Central memory CD8-positive, alpha-beta T cell (primary cell): Measurements from ENCODE around the gene TMBIM1.
A peak's percentile ranks its signal among the peaks of the same experiment; 100 is the strongest.

Experiments
- ATAC-seq: fragments of 150-1000 bp; cut with Tn5 transposase; replicated peaks from 2 replicates; pipeline ENCODE4 v1.10.0; 2022; ENCODE audit warnings: mild to moderate bottlenecking, moderate FRiP score, moderate number of reproducible peaks; ENCODE audit not compliant: poor library complexity, severe bottlenecking; ENCODE audit errors: extremely low read depth
- DNase-seq, 2 donors: peaks; one replicate each; pipeline ENCODE4 v3.0.0; 2021; ENCODE audit warnings: low spot score in 2 of 2
- H3K27ac Mint-ChIP-seq: one replicate; pipeline ENCODE4 v1.8.0; 2022; ENCODE audit warnings: low read depth, mild to moderate bottlenecking, moderate library complexity, mixed read lengths
- H3K27me3 Mint-ChIP-seq: one replicate; pipeline ENCODE4 v1.8.0; 2022; ENCODE audit warnings: mixed read lengths
- H3K36me3 Mint-ChIP-seq: one replicate; pipeline ENCODE4 v1.8.0; 2022; ENCODE audit warnings: mild to moderate bottlenecking, moderate library complexity, mixed read lengths; ENCODE audit not compliant: insufficient read depth
- H3K4me1 Mint-ChIP-seq: one replicate; pipeline ENCODE4 v1.8.0; 2022; ENCODE audit warnings: mixed read lengths
- H3K4me3 Mint-ChIP-seq: one replicate; pipeline ENCODE4 v1.8.0; 2022; ENCODE audit warnings: mild to moderate bottlenecking, moderate library complexity, mixed read lengths
- H3K9me3 Mint-ChIP-seq: one replicate; pipeline ENCODE4 v1.8.0; 2022; ENCODE audit warnings: mixed read lengths

Gene TMBIM1

DNA sequence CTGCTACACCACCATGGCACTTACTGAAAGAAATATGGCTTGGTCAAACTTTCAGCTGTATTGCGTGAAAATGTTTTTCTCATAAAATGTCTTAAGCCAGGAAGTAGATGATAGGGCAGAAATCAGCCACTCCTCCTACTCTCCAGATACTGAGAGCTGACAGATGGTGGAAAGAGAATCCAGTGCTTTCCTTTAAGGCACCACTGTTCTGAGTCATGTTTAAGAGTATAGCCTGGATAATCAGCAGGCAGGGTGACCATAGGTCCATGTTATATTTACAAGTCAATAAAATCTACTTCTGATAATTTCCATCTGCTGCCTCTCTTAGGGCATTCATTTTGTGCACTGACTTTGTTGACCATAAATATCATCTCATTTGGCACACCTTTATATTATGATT is 53.4 kb downstream of the TMBIM1 start:
- Mint-ChIP-seq H3K36me3 (peaks cover 93% of the 10 kb centered on the region), H3K27ac (no peak overlapping the region), H3K4me1 (peaks cover 20% of the 10 kb centered on the region), H3K4me3 (no peak overlapping the region), H3K9me3 (no peaks in the 10 kb centered on the region), H3K27me3 (no peaks in the 10 kb centered on the region)
- ATAC-seq: no peak
- DNase-seq: no peak

DNA sequence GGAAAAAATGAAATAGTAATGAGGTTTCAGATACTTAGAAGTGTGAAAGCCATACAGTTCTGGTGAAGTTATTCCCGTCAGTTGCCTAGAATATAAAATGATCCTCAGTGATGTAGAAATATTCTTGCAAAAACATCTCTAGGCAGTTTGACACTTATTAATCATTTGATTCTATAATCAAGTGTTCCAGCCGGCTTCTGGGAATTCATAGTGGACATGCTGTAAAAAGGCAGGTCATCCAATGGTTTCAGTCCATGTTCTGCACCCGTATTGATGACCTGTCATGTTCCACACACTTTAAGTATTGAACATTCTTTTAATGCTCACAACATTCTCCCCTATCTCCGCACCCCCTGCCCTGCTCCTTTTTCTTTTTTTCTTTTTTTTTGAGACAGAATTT is 55.5 kb downstream of the TMBIM1 start:
- Mint-ChIP-seq H3K4me3 (no peak overlapping the region), H3K4me1 (peaks cover 24% of the 10 kb centered on the region), H3K36me3 (peaks cover 95% of the 10 kb centered on the region), H3K27ac (no peak overlapping the region), H3K27me3 (no peaks in the 10 kb centered on the region), H3K9me3 (no peaks in the 10 kb centered on the region)
- no peak for ATAC-seq
- no peak for DNase-seq

DNA sequence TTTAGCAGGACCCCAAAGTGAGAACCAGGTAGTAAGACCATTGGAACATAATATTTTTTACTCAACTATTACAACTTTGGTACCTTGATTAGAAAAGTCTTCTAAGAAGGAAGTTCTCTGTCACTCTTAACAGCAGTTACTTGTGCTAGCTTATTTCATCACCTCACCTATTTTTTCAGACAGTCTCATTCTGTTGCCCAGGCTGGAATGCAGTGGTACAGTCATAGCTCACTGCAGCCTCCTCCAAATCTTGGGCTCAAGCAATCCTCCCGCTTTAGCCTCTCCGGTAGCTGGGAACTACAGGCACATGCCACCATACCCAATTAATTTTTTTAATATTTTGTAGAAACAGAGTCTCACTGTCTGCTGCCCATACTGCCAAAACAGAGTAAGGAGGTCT is 57.3 kb downstream of the TMBIM1 start:
- H3K9me3 Mint-ChIP-seq: no peaks in the 10 kb centered on the region
- peaks cover 38% of the 10 kb centered on the region for H3K4me1 Mint-ChIP-seq
- no peak for DNase-seq
- H3K4me3 Mint-ChIP-seq: no peak overlapping the region
- peak overlapping the region; percentile 49 for H3K27ac Mint-ChIP-seq
- ATAC-seq: no peak
- no peaks in the 10 kb centered on the region for H3K27me3 Mint-ChIP-seq
- H3K36me3 Mint-ChIP-seq: peaks cover 95% of the 10 kb centered on the region

DNA sequence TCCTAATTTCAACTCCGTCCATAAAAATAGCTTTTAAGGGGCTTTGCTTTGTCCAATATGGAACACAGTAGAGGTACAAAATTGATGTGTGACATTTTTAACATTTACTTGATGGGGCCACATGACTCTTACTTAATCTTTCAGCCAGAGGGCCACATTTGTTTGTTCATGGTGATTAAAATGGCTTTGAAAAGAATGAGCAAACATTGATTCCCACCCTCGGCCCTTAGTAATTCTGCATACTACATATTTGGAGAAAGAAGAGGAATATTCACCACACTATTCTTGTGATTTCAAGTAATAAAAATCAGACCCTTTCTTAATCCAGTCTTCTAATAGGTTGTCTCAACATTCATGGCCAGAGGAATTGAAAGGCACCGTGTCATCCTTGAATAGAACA is 57.8 kb downstream of the TMBIM1 start:
- H3K9me3 Mint-ChIP-seq: no peaks in the 10 kb centered on the region
- peaks cover 92% of the 10 kb centered on the region for H3K36me3 Mint-ChIP-seq
- no peaks in the 10 kb centered on the region for H3K27me3 Mint-ChIP-seq
- ATAC-seq: no peak
- peaks cover 38% of the 10 kb centered on the region for H3K4me1 Mint-ChIP-seq
- peak overlapping the region; percentile 49 for H3K27ac Mint-ChIP-seq
- no peak overlapping the region for H3K4me3 Mint-ChIP-seq
- DNase-seq: no peak

DNA sequence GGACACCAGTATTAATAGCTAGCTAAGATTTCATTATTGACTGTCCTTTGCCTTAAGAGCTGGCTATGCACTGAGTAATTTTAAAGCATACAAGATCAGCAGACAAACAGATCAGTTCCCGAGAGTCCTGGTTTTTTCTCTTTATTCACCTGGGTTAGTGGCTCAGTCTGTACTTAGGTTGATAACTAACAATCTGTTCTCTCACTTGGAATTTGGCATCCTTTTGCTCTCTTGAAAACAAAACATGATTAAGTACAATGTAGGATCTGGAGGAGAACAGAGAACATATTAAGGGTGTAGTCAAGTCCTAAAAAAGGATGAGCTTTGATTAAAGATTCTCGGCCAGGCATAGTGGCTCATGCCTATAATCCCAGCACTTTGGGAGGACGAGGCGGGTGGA is 58.8 kb downstream of the TMBIM1 start:
- Mint-ChIP-seq H3K36me3 (peaks cover 86% of the 10 kb centered on the region), H3K9me3 (no peaks in the 10 kb centered on the region), H3K27me3 (no peaks in the 10 kb centered on the region), H3K4me3 (no peak overlapping the region), H3K4me1 (peaks cover 47% of the 10 kb centered on the region), H3K27ac (peak overlapping the region; percentile 44)
- ATAC-seq: no peak
- DNase-seq: no peak

DNA sequence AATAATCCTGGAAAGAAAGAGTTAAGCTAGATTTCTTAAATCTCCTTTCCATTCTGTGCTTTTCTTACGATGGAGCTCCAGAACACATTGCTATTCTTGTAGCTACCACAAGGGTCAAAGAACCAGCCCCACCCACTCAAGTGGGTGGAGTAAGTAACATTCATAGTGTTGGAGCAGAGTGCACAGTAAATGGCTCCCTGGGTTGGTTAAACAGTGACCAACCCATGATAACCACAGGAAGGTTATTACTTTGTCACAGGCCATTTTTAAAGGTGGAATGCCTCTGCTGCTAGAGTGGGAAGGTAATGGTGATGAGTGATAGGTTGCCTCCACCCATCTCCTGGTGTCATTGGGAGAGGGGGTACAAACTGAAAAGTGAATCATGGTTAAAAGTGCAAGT is 61.4 kb downstream of the TMBIM1 start:
- peaks cover 85% of the 10 kb centered on the region for H3K36me3 Mint-ChIP-seq
- ATAC-seq (peak; percentile 67), DNase-seq (no peak)
- H3K4me1 Mint-ChIP-seq: peaks cover 67% of the 10 kb centered on the region
- peak overlapping the region; percentile 62 for H3K4me3 Mint-ChIP-seq
- peak overlapping the region; percentile 63 for H3K27ac Mint-ChIP-seq
- H3K27me3 Mint-ChIP-seq: no peaks in the 10 kb centered on the region
- H3K9me3 Mint-ChIP-seq: no peaks in the 10 kb centered on the region

DNA sequence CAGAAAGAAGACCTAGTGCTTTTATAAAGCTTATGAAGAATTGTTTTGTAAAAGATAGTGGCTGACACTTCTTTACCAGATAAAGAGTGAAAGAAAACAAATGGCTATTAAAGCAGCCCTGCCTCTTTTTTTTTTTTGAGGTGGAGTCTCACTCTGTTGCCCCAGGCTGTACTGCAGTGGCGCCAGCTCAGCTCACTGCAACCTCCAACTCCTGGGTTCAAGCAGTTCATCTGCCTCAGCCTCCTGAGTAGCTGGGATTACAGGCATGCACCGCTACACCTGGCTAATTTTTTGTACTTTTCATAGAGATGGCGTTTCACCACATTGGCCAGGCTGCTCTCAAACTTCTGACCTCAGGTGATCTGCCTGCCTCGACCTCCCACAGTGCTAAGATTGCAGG is 62.5 kb downstream of the TMBIM1 start:
- DNase-seq: no peak
- Mint-ChIP-seq H3K4me3 (peak overlapping the region; percentile 62), H3K9me3 (no peaks in the 10 kb centered on the region), H3K36me3 (peaks cover 85% of the 10 kb centered on the region), H3K27me3 (no peaks in the 10 kb centered on the region), H3K4me1 (peaks cover 77% of the 10 kb centered on the region), H3K27ac (peak overlapping the region; percentile 63)
- ATAC-seq: peak; percentile 57

DNA sequence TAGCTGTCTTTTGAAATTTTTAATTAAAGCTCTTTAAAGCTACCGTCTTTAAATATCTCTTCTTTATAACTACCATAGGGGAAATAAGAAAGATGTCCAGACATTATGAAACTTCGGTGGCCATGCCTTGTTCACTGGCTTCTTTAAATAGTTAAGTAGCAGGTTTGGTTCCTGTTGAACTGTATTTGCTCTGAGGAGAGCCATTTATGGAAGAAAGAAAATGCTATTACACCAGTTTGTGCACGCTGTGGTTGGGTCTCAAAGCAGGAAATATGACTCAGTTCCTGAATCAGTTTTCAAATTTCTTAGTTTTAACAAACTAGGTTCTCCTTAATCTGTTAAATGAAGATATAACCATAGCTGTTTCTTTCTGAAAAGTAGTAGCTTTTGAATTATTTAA is 63.1 kb downstream of the TMBIM1 start:
- Mint-ChIP-seq H3K36me3 (peaks cover 86% of the 10 kb centered on the region), H3K4me3 (peak overlapping the region; percentile 59), H3K4me1 (peaks cover 77% of the 10 kb centered on the region), H3K27ac (peak overlapping the region; percentile 89), H3K27me3 (no peaks in the 10 kb centered on the region), H3K9me3 (no peaks in the 10 kb centered on the region)
- ATAC-seq (peak; percentile 84), DNase-seq (no peak)

DNA sequence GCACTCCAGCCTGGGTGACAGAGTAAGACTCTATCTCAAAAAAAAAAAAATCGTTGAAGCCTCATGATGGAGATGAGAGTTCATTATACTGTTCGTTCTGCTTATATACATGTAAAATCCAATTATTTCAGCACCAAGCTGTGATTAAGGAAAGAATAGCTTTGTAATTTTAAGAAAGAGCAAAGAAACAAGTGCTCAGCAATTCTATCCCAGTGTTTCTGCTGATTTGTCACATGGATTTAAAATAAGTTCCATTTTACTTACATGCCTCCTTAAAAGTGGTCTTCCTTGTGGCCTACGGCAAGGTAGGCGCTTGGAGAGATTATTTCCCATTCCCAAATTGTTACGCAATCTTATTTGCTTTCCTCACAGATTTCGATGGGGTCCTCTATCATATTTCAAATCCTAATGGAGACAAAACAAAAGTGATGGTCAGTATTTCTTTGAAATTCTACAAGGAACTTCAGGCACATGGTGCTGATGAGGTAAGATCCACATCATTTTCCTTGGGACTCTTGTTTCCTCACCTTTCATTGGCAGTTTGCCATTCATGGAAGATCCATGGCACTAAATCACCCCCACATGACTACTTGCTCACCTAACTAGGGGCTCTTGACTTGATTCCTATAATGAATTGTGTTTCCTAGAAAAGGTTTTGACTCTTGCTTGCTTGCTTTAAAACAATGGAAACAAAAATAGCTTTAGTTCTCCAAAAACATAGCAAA is 63.8 kb downstream of the TMBIM1 start:
- Mint-ChIP-seq H3K9me3 (no peaks in the 10 kb centered on the region), H3K36me3 (peaks cover 81% of the 10 kb centered on the region), H3K27ac (peak overlapping the region; percentile 89), H3K27me3 (no peaks in the 10 kb centered on the region), H3K4me3 (peak overlapping the region; percentile 59), H3K4me1 (peaks cover 76% of the 10 kb centered on the region)
- no peak for DNase-seq
- ATAC-seq: no peak

DNA sequence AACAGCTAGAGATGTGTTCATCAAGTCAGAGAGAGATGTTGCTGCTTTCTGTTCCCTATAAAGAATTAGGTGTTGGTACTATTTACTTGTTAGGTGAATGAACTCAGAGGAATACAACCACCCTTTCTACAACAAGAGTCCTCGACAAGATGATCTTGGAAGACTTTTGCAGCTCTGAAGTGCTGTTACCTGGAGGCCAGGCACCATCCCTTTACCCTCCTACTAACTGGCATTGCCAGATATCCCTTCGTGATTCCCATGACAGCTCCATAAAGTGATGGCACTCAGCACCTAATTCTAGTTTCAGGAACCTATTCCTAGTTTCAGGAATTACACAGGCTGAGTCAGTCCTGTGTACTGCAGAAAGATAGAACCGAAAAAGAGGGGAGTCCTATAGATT is 65.4 kb downstream of the TMBIM1 start:
- peak overlapping the region; percentile 36 for H3K4me3 Mint-ChIP-seq
- no peak for ATAC-seq
- peak overlapping the region; percentile 88 for H3K27ac Mint-ChIP-seq

More for the DNA sequence above, 65.4 kb downstream of the TMBIM1 start:
- DNase-seq: no peak
- Mint-ChIP-seq H3K27me3 (no peaks in the 10 kb centered on the region), H3K4me1 (peaks cover 82% of the 10 kb centered on the region), H3K9me3 (no peaks in the 10 kb centered on the region), H3K36me3 (peaks cover 77% of the 10 kb centered on the region)
